AG09309 (cell line): ENCODE results near the gene CHEK1.

Experiments
- DNase-seq: peaks from one replicate; pipeline ENCODE4 v3.0.0-alpha.2; 2010; ENCODE audit warnings: low read depth
- H3K4me3 ChIP-seq: 2 replicates; pipeline ENCODE4 v1.5.1; 2011; ENCODE audit warnings: mild to moderate bottlenecking, low read depth, low read length, moderate library complexity; ENCODE audit not compliant: control insufficient read depth
- CTCF ChIP-seq: IDR thresholded peaks from 2 replicates; pipeline ENCODE4 v1.5.1; 2011; ENCODE audit warnings: mild to moderate bottlenecking, low read depth, low read length, inconsistent platforms; ENCODE audit not compliant: insufficient read depth, control insufficient read depth; ENCODE audit errors: missing control alignments

CHEK1 gene

GRCh38 chr11:125600663-125601062, 24.3 kb upstream of the CHEK1 start:
- TF ChIP-seq CTCF, result no peak
- H3K4me3 ChIP-seq, result no peak overlapping the region
- DNase-seq, result no peak

- no peak for DNase-seq
- TF ChIP-seq CTCF, result no peak
- no peak overlapping the region for H3K4me3 ChIP-seq
Measured at GRCh38 chr11:125603207-125603606, 21.8 kb upstream of the CHEK1 start.

- DNase-seq, result no peak
- TF ChIP-seq CTCF, result no peak
- no peak overlapping the region for H3K4me3 ChIP-seq
Measured at GRCh38 chr11:125605417-125605816, 19.5 kb upstream of the CHEK1 start.

- no peak overlapping the region for H3K4me3 ChIP-seq
- no peak for TF ChIP-seq CTCF
- no peak for DNase-seq
Measured at GRCh38 chr11:125609545-125609944, 15.4 kb upstream of the CHEK1 start.

- TF ChIP-seq CTCF, result no peak
- no peak overlapping the region for H3K4me3 ChIP-seq
- DNase-seq, result no peak
Measured at GRCh38 chr11:125618383-125618782, 6.6 kb upstream of the CHEK1 start.

GRCh38 chr11:125621995-125622394, 3.0 kb upstream of the CHEK1 start:
- no peak for TF ChIP-seq CTCF
- no peak for DNase-seq

GRCh38 chr11:125623064-125623463, 1.9 kb upstream of the CHEK1 start:
- no peak for TF ChIP-seq CTCF
- DNase-seq, result no peak
- no peak overlapping the region for H3K4me3 ChIP-seq

More at GRCh38 chr11:125621995-125622394, 3.0 kb upstream of the CHEK1 start:
- no peak overlapping the region for H3K4me3 ChIP-seq
